HepG2 (cell line): Measurements from ENCODE around the gene NDUFB5. TPM values are rescaled to one million over a fixed set of nuclear protein-coding genes. Genes with fewer than 3 reads are reported as not detected.

Source experiments
- ATM ChIP-seq: fragments of 450-650 bp; IDR thresholded peaks from 2 replicates; pipeline ENCODE4 v1.7.1; 2017; ENCODE audit warnings: mild to moderate bottlenecking, borderline replicate concordance
- BORCS8-MEF2B ChIP-seq: sonication (generic); formaldehyde crosslinking; IDR thresholded peaks from 2 replicates; pipeline ENCODE4 v1.8.0; 2022; ENCODE audit warnings: mild to moderate bottlenecking, missing genetic modification reagents
- EZH2 ChIP-seq: conservative IDR thresholded peaks from 2 replicates; pipeline ENCODE4 v1.6.1; 2012; ENCODE audit warnings: mild to moderate bottlenecking, low read depth, low read length, moderate library complexity
- JUNB ChIP-seq: sonication (generic); formaldehyde crosslinking; IDR thresholded peaks from 2 replicates; pipeline ENCODE4 v1.8.0; 2022; ENCODE audit warnings: missing genetic modification reagents, mild to moderate bottlenecking, borderline replicate concordance
- MXD4 ChIP-seq: IDR thresholded peaks from 2 replicates; pipeline ENCODE4 v1.6.1; 2016; ENCODE audit warnings: mild to moderate bottlenecking, missing biosample characterization, missing genetic modification reagents
- STAG1 ChIP-seq: sonication (generic); formaldehyde crosslinking; IDR thresholded peaks from 2 replicates; pipeline ENCODE4 v1.4.0; 2020; ENCODE audit warnings: missing genetic modification reagents
- TCF7 ChIP-seq: sonication (generic); IDR thresholded peaks from 2 replicates; pipeline ENCODE4 v1.6.1; 2016; ENCODE audit warnings: antibody characterized with exemption, low read depth
- ZFP37 ChIP-seq: sonication (generic); formaldehyde crosslinking; IDR thresholded peaks from 2 replicates; pipeline ENCODE4 v1.4.0; 2020; ENCODE audit warnings: missing genetic modification reagents, borderline replicate concordance
- ZNF124 ChIP-seq: sonication (generic); formaldehyde crosslinking; IDR thresholded peaks from 2 replicates; pipeline ENCODE4 v1.4.0; 2020; ENCODE audit warnings: missing genetic modification reagents
- ZNF232 ChIP-seq: sonication (generic); formaldehyde crosslinking; IDR thresholded peaks from 2 replicates; pipeline ENCODE4 v1.4.0; 2020; ENCODE audit warnings: missing genetic modification reagents, borderline replicate concordance
- ZNF350 ChIP-seq: sonication (generic); formaldehyde crosslinking; IDR thresholded peaks from 2 replicates; pipeline ENCODE4 v1.4.0; 2020; ENCODE audit warnings: mild to moderate bottlenecking, low read depth, missing genetic modification reagents, borderline replicate concordance
- ZNF441 ChIP-seq: sonication (generic); formaldehyde crosslinking; IDR thresholded peaks from 2 replicates; pipeline ENCODE4 v1.7.0; 2021; ENCODE audit warnings: missing genetic modification reagents, borderline replicate concordance
- ZNF782 ChIP-seq: sonication (generic); formaldehyde crosslinking; IDR thresholded peaks from 2 replicates; pipeline ENCODE4 v1.4.0; 2020; ENCODE audit warnings: missing genetic modification reagents, mild to moderate bottlenecking, borderline replicate concordance
- polyA plus RNA-seq, 8 experiments: library from polyadenylated mRNA; depleted of rRNA in 3 of 8; stranded (reverse) in 7 of 8; unstranded in 1 of 8; fragments of >200 nt; fragmentation: Illumina TruSeq in 4 of 8; extraction: Trizol in 4 of 8; gene quantifications; 2 replicates each; pipeline versions ENCODE4 v1.2.1 to v1.2.3, GENCODE V29; 2011 to 2016; ENCODE audit warnings: low read depth in 4 of 8, missing spikeins in 1 of 8, mixed read lengths in 1 of 8; ENCODE audit not compliant: insufficient read depth in 1 of 8
- total RNA-seq, 5 experiments: library from RNA; depleted of rRNA; stranded (reverse); fragments of >200 nt; fragmentation: Illumina TruSeq; extraction: Trizol; gene quantifications; 2 replicates each; pipeline ENCODE4 v1.2.3, GENCODE V29; 2016; ENCODE audit warnings: low read depth in 1 of 5
- TF ChIP-seq, protein P1 (sequence below): sonication (generic); formaldehyde crosslinking; IDR thresholded peaks from 2 replicates; pipeline ENCODE4 v1.9.0; 2022; ENCODE audit warnings: low read depth, missing genetic modification reagents
- TF ChIP-seq, protein P2 (sequence below): sonication (generic); formaldehyde crosslinking; IDR thresholded peaks from 2 replicates; pipeline ENCODE4 v1.5.0; 2020; ENCODE audit warnings: missing genetic modification reagents
- TF ChIP-seq, protein P3 (sequence below): sonication (generic); formaldehyde crosslinking; IDR thresholded peaks from 2 replicates; pipeline ENCODE4 v1.8.0; 2022; ENCODE audit warnings: mild to moderate bottlenecking, missing genetic modification reagents; ENCODE audit not compliant: insufficient replicate concordance
- TF ChIP-seq, protein P4 (sequence below): IDR thresholded peaks from 2 replicates; pipeline ENCODE4 v1.6.1; 2016; ENCODE audit warnings: low read depth, control low read depth
- TF ChIP-seq, protein P5 (sequence below): sonication (generic); formaldehyde crosslinking; IDR thresholded peaks from 2 replicates; pipeline ENCODE4 v1.4.0; 2020; ENCODE audit warnings: mild to moderate bottlenecking, missing genetic modification reagents

The NDUFB5 gene
- total and polyA plus RNA-seq, 2 of the 13 experiments (the other 11 are each of a cell fraction or from before 2014, with no cell fraction given): 43.3 to 120 TPM

DNA sequence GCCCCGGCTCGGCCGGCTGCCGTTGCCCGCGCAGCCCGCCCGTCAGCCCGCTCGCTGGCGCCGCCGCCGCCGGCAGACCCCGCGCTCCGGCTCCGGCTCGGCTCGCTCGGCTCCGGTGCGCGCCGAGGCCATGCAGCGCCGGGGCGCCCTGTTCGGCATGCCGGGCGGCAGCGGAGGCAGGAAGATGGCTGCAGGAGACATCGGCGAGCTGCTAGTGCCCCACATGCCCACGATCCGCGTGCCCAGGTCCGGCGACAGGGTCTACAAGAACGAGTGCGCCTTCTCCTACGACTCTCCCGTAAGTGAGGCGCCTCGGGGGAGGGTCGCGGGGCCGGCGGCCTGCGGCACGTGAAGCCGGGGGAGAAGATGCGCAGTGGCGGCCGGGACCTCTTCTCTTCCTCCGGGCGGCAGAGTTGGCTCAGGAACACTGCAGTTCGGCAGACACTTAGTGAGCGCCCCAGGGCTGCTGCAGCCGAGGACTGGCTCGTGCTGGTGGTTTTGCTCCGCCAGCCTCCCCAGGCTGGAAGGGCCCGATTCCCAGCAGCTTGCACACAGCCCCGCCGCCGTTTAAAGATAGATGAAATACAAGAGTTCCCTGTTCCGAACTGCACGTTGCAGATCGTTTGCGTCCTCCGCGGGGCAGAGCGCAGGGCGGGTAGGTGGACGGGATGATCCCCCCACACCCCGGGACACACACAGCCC, 48.7 kb downstream of the NDUFB5 start (continued):
- TF ChIP-seq ATM (no peak), STAG1 (peak; percentile 58), JUNB (CRISPR knock-in tag) (no peak), ZNF350 (CRISPR knock-in tag) (no peak), ZFP37 (CRISPR knock-in tag) (0 out of 2 replicates have a peak, but pooled peaks have one; percentile 39), BORCS8-MEF2B (CRISPR knock-in tag) (peak; percentile 70), ZNF124 (CRISPR knock-in tag) (no peak), MXD4 (CRISPR knock-in tag) (peak; percentile 61; the same call in 1 of the 2 replicates), ZNF232 (0 out of 2 replicates have a peak, but pooled peaks have one; percentile 36), ZNF782 (CRISPR knock-in tag) (peak; percentile 25; the same call in 1 of the 2 replicates), ZNF441 (CRISPR knock-in tag) (no peak), TCF7 (no peak), EZH2 (no peak)
- TF ChIP-seq, protein P1, sequence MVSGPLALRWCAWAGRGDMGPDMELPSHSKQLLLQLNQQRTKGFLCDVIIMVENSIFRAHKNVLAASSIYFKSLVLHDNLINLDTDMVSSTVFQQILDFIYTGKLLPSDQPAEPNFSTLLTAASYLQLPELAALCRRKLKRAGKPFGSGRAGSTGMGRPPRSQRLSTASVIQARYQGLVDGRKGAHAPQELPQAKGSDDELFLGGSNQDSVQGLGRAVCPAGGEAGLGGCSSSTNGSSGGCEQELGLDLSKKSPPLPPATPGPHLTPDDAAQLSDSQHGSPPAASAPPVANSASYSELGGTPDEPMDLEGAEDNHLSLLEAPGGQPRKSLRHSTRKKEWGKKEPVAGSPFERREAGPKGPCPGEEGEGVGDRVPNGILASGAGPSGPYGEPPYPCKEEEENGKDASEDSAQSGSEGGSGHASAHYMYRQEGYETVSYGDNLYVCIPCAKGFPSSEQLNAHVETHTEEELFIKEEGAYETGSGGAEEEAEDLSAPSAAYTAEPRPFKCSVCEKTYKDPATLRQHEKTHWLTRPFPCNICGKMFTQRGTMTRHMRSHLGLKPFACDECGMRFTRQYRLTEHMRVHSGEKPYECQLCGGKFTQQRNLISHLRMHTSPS (CRISPR knock-in tag): 0 out of 2 replicates have a peak, but pooled peaks have one; percentile 23
- TF ChIP-seq, protein P2, sequence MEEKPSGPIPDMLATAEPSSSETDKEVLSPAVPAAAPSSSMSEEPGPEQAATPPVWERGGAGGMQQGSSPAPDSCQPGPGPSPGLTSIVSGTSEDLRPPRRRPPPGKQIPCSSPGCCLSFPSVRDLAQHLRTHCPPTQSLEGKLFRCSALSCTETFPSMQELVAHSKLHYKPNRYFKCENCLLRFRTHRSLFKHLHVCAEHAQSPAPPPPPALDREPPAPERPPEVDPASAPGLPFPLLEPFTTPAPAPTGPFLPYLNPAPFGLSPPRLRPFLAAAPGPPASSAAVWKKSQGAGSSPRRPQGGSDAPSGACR (CRISPR knock-in tag): peak; percentile 75
- TF ChIP-seq, protein P3, sequence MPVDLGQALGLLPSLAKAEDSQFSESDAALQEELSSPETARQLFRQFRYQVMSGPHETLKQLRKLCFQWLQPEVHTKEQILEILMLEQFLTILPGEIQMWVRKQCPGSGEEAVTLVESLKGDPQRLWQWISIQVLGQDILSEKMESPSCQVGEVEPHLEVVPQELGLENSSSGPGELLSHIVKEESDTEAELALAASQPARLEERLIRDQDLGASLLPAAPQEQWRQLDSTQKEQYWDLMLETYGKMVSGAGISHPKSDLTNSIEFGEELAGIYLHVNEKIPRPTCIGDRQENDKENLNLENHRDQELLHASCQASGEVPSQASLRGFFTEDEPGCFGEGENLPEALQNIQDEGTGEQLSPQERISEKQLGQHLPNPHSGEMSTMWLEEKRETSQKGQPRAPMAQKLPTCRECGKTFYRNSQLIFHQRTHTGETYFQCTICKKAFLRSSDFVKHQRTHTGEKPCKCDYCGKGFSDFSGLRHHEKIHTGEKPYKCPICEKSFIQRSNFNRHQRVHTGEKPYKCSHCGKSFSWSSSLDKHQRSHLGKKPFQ: peak; percentile 5
- TF ChIP-seq, protein P4, sequence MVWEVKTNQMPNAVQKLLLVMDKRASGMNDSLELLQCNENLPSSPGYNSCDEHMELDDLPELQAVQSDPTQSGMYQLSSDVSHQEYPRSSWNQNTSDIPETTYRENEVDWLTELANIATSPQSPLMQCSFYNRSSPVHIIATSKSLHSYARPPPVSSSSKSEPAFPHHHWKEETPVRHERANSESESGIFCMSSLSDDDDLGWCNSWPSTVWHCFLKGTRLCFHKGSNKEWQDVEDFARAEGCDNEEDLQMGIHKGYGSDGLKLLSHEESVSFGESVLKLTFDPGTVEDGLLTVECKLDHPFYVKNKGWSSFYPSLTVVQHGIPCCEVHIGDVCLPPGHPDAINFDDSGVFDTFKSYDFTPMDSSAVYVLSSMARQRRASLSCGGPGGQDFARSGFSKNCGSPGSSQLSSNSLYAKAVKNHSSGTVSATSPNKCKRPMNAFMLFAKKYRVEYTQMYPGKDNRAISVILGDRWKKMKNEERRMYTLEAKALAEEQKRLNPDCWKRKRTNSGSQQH (CRISPR knock-in tag): peak; percentile 20; the same call in 1 of the 2 replicates
- TF ChIP-seq, protein P5, sequence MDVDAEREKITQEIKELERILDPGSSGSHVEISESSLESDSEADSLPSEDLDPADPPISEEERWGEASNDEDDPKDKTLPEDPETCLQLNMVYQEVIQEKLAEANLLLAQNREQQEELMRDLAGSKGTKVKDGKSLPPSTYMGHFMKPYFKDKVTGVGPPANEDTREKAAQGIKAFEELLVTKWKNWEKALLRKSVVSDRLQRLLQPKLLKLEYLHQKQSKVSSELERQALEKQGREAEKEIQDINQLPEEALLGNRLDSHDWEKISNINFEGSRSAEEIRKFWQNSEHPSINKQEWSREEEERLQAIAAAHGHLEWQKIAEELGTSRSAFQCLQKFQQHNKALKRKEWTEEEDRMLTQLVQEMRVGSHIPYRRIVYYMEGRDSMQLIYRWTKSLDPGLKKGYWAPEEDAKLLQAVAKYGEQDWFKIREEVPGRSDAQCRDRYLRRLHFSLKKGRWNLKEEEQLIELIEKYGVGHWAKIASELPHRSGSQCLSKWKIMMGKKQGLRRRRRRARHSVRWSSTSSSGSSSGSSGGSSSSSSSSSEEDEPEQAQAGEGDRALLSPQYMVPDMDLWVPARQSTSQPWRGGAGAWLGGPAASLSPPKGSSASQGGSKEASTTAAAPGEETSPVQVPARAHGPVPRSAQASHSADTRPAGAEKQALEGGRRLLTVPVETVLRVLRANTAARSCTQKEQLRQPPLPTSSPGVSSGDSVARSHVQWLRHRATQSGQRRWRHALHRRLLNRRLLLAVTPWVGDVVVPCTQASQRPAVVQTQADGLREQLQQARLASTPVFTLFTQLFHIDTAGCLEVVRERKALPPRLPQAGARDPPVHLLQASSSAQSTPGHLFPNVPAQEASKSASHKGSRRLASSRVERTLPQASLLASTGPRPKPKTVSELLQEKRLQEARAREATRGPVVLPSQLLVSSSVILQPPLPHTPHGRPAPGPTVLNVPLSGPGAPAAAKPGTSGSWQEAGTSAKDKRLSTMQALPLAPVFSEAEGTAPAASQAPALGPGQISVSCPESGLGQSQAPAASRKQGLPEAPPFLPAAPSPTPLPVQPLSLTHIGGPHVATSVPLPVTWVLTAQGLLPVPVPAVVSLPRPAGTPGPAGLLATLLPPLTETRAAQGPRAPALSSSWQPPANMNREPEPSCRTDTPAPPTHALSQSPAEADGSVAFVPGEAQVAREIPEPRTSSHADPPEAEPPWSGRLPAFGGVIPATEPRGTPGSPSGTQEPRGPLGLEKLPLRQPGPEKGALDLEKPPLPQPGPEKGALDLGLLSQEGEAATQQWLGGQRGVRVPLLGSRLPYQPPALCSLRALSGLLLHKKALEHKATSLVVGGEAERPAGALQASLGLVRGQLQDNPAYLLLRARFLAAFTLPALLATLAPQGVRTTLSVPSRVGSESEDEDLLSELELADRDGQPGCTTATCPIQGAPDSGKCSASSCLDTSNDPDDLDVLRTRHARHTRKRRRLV: no peak
